ENCODE data around the gene UGP2.
"Not testable (repeated sequence)": the region's sequence is repeated elsewhere in the genome, so short reads cannot be mapped to it uniquely, and the experiment has no call there.

DNA sequence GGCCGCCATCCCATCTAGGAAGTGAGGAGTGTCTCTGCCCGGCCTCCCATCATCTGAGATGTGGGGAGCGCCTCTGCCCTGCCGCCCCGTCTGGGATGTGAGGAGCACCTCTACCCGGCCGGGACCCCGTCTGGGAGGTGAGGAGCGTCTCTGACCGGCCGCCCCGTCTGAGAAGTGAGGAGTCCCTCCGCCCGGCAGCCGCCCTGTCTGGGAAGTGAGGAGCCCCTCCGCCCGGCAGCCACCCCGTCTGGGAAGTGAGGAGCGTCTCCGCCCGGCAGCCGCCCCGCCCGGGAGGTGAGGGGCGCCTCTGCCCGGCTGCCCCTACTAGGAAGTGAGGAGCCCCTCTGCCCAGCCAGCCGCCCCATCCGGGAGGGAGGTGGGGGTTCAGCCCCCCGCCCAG lies 32.8 kb upstream of the UGP2 start:
- not testable (repeated sequence) for TF ChIP-seq ZNF384 (IDR thresholded peaks at IDR 0.05); HDGF (IDR thresholded peaks at IDR 0.05; ENCODE audit: borderline replicate concordance); FOXK2 (IDR thresholded peaks at IDR 0.05); ELF4 (IDR thresholded peaks at IDR 0.05); TARDBP (IDR thresholded peaks at IDR 0.05); SP1 (IDR thresholded peaks at IDR 0.05); SUZ12 (IDR thresholded peaks at IDR 0.05); LEF1 (IDR thresholded peaks at IDR 0.05; ENCODE audit: borderline replicate concordance); FOXM1 (IDR thresholded peaks at IDR 0.05; ENCODE audit: borderline replicate concordance); BHLHE40 (IDR thresholded peaks at IDR 0.05; ENCODE audit: borderline replicate concordance)
